Suprapubic skin (tissue), 4 donors: ENCODE data around the gene TTYH1. TPM values are rescaled to one million over a fixed set of nuclear protein-coding genes. Genes with fewer than 3 reads are reported as not detected.

ENCODE experiments used
- DNase-seq, 2 donors: peaks; one replicate each; pipeline ENCODE4 v3.0.0-alpha.2; 2019; ENCODE audit warnings: low spot score in 2 of 2
- H3K27ac ChIP-seq: fragments of 200-600 bp; sonication (generic); one replicate; pipeline ENCODE4 v1.5.1; 2019
- H3K27me3 ChIP-seq: fragments of 200-600 bp; sonication (generic); one replicate; pipeline ENCODE4 v1.5.1; 2019
- H3K36me3 ChIP-seq: fragments of 200-600 bp; sonication (generic); one replicate; pipeline ENCODE4 v1.5.1; 2019
- H3K4me1 ChIP-seq: fragments of 200-600 bp; sonication (generic); one replicate; pipeline ENCODE4 v1.5.1; 2019
- H3K4me3 ChIP-seq: fragments of 200-600 bp; sonication (generic); one replicate; pipeline ENCODE4 v1.5.1; 2019; ENCODE audit warnings: mild to moderate bottlenecking
- H3K9me3 ChIP-seq: fragments of 200-600 bp; sonication (generic); one replicate; pipeline ENCODE4 v1.5.1; 2019
- CTCF ChIP-seq, 2 donors: fragments of 200-600 bp in 1 of 2; fragments of 450-650 bp in 1 of 2; sonication (generic) in 1 of 2; IDR thresholded peaks; one replicate each; pipeline ENCODE4 v1.5.1; 2016 to 2019; ENCODE audit warnings: antibody characterized with exemption in 2 of 2, mild to moderate bottlenecking in 1 of 2, moderate library complexity in 1 of 2
- EP300 ChIP-seq: sonication (generic); formaldehyde crosslinking; IDR thresholded peaks from one replicate; pipeline ENCODE4 v1.6.1; 2017; ENCODE audit warnings: antibody characterized with exemption
- POLR2A ChIP-seq, 2 donors: fragments of 450-650 bp; IDR thresholded peaks; one replicate each; pipeline ENCODE4 v1.6.1; 2017; ENCODE audit warnings: antibody characterized with exemption in 2 of 2, mild to moderate bottlenecking in 2 of 2, moderate library complexity in 2 of 2
- POLR2AphosphoS5 ChIP-seq, 3 donors: sonication (generic); formaldehyde crosslinking; IDR thresholded peaks; one replicate each; pipeline ENCODE4 v1.6.1; 2017; ENCODE audit warnings: antibody characterized with exemption in 3 of 3
- WGBS: methylation state at CpG from one replicate; pipeline ENCODE4 v1.1.5; 2018; 5-methylcytosine and 5-hydroxymethylcytosine counted together
- total RNA-seq, 4 donors: library from RNA; depleted of rRNA; stranded (reverse); fragments of >200 nt; gene quantifications; one replicate each; pipeline ENCODE4 v1.1.0, GENCODE V29; 2016

Gene TTYH1
- total RNA-seq, 4 donors from 2014 or later = 11.2 to 20.4 (median 12.5) TPM

DNA sequence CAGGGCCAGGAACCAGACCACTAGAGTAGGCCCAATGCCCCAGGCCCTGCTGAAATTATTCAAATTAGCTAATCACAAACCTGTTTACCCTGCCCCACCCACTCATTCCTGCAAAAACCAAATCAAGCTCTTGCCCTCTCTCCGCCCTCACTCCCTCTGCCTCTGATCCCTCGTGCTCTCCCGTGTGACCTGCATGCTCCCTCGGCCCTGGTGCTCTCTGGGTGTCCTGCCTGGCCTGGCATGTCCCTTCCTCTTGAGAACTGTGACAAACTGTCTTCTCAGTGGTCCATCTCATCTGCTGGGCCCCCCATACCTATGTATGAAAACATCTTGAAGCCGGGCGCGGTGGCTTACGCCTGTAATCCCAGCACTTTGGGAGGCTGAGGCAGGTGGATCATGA lies 12.2 kb upstream of the TTYH1 start:
- WGBS = 68% methylated on average over 7 of the region's 8 CpGs
- H3K4me3 ChIP-seq = no peak overlapping the region
- H3K9me3 ChIP-seq = no peaks in the 10 kb centered on the region
- TF ChIP-seq POLR2A (IDR thresholded peaks at IDR 0.05) (no peak), EP300 (no peak), CTCF (IDR thresholded peaks at IDR 0.05) (no peak), POLR2AphosphoS5 (IDR thresholded peaks at IDR 0.05) (no peak)
- H3K36me3 ChIP-seq = no peaks in the 10 kb centered on the region
- H3K27me3 ChIP-seq = peaks cover under 1% of the 10 kb centered on the region
- peaks cover 10% of the 10 kb centered on the region for H3K4me1 ChIP-seq
- DNase-seq = no peak
- H3K27ac ChIP-seq = no peak overlapping the region

DNA sequence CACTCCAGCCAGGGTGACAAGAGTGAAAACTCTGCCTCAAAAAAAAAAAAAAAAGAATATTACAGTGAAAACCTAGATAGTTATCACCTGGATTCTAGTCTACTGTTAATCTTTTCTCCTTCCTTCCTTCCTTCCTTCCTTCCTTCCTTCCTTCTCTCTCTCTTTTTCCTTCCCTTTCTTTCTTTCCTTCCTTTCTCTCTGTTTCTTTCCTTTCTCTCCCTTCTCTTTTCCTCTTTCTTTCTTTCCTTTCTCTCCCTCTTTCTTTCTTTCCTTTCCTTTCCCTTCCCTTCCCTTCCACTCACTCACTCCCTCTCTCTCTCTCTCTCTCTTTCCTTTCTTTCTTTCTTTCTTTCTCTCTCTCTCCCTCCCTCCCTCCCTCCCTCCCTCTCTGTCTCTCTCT lies 9.6 kb upstream of the TTYH1 start:
- Histone ChIP-seq H3K36me3 (no peaks in the 10 kb centered on the region), H3K4me3 (no peak overlapping the region), H3K9me3 (no peaks in the 10 kb centered on the region), H3K27ac (no peak overlapping the region), H3K4me1 (no peaks in the 10 kb centered on the region), H3K27me3 (no peaks in the 10 kb centered on the region)
- DNase-seq = no peak
- no peak for TF ChIP-seq POLR2AphosphoS5 (IDR thresholded peaks at IDR 0.05)
- TF ChIP-seq POLR2A (IDR thresholded peaks at IDR 0.05) = no peak
- no peak for TF ChIP-seq CTCF (IDR thresholded peaks at IDR 0.05)
- no peak for TF ChIP-seq EP300

DNA sequence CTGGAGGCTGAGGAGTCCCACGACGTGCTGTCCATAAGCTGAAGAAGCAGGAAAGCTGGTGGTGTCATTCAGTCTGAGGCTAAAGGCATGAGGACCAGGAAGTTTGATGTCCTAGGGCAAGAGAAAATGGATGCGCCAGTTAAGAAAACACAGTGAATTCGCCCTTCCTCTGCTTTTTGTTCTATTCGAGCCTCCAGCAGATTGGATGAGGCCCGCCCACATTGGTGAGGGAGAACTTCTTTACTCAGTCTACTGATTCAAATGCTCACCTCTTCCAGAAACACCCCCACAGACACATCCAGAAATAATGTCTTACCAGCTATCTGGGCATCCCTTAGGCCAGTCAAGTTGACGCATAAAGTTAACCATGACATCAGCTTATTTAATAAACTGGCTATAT lies 7.5 kb upstream of the TTYH1 start:
- Histone ChIP-seq H3K9me3 (no peaks in the 10 kb centered on the region), H3K36me3 (no peaks in the 10 kb centered on the region), H3K27me3 (peaks cover 8% of the 10 kb centered on the region), H3K4me3 (no peak overlapping the region), H3K4me1 (no peaks in the 10 kb centered on the region), H3K27ac (no peak overlapping the region)
- 87% methylated on average over 7 of the region's 7 CpGs for WGBS
- DNase-seq = no peak
- TF ChIP-seq EP300 (no peak), CTCF (IDR thresholded peaks at IDR 0.05) (no peak), POLR2AphosphoS5 (IDR thresholded peaks at IDR 0.05) (no peak), POLR2A (IDR thresholded peaks at IDR 0.05) (no peak)

DNA sequence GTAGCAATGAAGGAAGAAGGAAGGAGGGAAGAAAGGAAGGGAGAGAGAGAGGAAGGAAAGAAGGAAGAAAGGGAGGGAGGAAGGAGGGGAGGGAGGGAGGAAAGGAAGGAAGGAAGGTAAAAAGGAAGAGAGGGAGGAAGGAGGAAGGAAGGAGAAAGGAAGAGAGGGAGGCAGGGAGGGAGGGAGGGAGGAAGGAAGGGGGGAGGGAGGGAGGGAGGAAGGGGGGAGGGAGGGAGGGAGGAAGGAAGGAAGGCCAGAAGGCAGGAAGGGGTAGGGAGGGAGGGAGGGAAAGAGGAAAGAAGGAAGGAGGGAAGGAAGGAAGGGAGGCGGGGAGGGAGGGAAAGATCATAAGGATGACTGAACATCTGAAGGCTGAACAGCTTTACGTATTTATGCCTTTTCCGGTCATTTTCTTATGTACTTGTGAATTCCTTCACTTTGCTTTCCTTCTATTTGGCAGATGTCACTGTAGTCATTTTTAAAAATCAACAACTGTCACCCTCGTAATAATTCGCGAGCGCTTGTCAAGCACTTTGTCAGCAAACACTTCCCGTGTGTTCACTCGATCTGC lies 6.7 kb upstream of the TTYH1 start:
- Histone ChIP-seq H3K9me3 (no peaks in the 10 kb centered on the region), H3K4me1 (no peaks in the 10 kb centered on the region), H3K27ac (no peak overlapping the region), H3K27me3 (peaks cover 12% of the 10 kb centered on the region), H3K4me3 (no peak overlapping the region), H3K36me3 (no peaks in the 10 kb centered on the region)
- 68% methylated on average over 9 of the region's 9 CpGs for WGBS
- no peak for TF ChIP-seq CTCF (IDR thresholded peaks at IDR 0.05)
- TF ChIP-seq POLR2A (IDR thresholded peaks at IDR 0.05) = no peak
- TF ChIP-seq EP300 = no peak
- TF ChIP-seq POLR2AphosphoS5 (IDR thresholded peaks at IDR 0.05) = no peak
- no peak for DNase-seq

- TF ChIP-seq POLR2A (IDR thresholded peaks at IDR 0.05) (no peak), POLR2AphosphoS5 (IDR thresholded peaks at IDR 0.05) (no peak), EP300 (no peak), CTCF (IDR thresholded peaks at IDR 0.05) (no peak)
- Histone ChIP-seq H3K27me3 (peaks cover 33% of the 10 kb centered on the region), H3K9me3 (no peaks in the 10 kb centered on the region), H3K36me3 (no peaks in the 10 kb centered on the region), H3K27ac (no peak overlapping the region), H3K4me3 (no peak overlapping the region), H3K4me1 (peaks cover 8% of the 10 kb centered on the region)
- DNase-seq = no peak
Measured at GRCh38 chr19:54411033-54411432, 4.2 kb upstream of the TTYH1 start.
